ENCODE data around the gene AIPL1.

AIPL1 gene

GRCh38 chr17:6465206-6466003, 30.5 kb upstream of the AIPL1 start:
- DNase-seq: no peak

- no peak for DNase-seq
Measured at GRCh38 chr17:6464446-6465041, 29.6 kb upstream of the AIPL1 start.

- no peak for DNase-seq
Measured at GRCh38 chr17:6463616-6464445, 28.9 kb upstream of the AIPL1 start.

- DNase-seq: no peak
Measured at GRCh38 chr17:6462692-6463091, 27.8 kb upstream of the AIPL1 start.

- no peak for DNase-seq
Measured at GRCh38 chr17:6461792-6462524, 27.0 kb upstream of the AIPL1 start.

GRCh38 chr17:6461246-6461645, 26.3 kb upstream of the AIPL1 start:
- DNase-seq: no peak

- DNase-seq: no peak
Measured at GRCh38 chr17:6460531-6461161, 25.7 kb upstream of the AIPL1 start.

- DNase-seq: no peak
Measured at GRCh38 chr17:6458460-6458950, 23.6 kb upstream of the AIPL1 start.

GRCh38 chr17:6457688-6458459, 23.0 kb upstream of the AIPL1 start:
- no peak for DNase-seq

GRCh38 chr17:6456914-6457687, 22.2 kb upstream of the AIPL1 start:
- DNase-seq: peak; percentile 23

- DNase-seq: peak; percentile 28
Measured at GRCh38 chr17:6456321-6456720, 21.4 kb upstream of the AIPL1 start.

- DNase-seq: peak; percentile 63
Measured at GRCh38 chr17:6455321-6455705, 20.4 kb upstream of the AIPL1 start.

GRCh38 chr17:6454495-6455320, 19.8 kb upstream of the AIPL1 start:
- no peak for DNase-seq

GRCh38 chr17:6453279-6454024, 18.5 kb upstream of the AIPL1 start:
- no peak for DNase-seq

GRCh38 chr17:6452471-6453266, 17.7 kb upstream of the AIPL1 start:
- DNase-seq: no peak

- no peak for DNase-seq
Measured at GRCh38 chr17:6450926-6451832, 16.3 kb upstream of the AIPL1 start.

- no peak for DNase-seq
Measured at GRCh38 chr17:6449307-6449706, 14.4 kb upstream of the AIPL1 start.
